GM21526 (cell line): ENCODE data around the gene PITPNM3.

Experiments
- ATAC-seq: cut with Tn5 transposase; IDR thresholded peaks from one replicate; pipeline ENCODE4 v1.9.1; 2021; ENCODE audit warnings: moderate library complexity; ENCODE audit not compliant: unreplicated experiment, low FRiP score

Gene PITPNM3

GRCh38 chr17:6423931-6424330 is 132.4 kb downstream of the PITPNM3 start:
- ATAC-seq: no peak

- no peak for ATAC-seq
These were observed 133.6 kb downstream of the PITPNM3 start for GRCh38 chr17:6422654-6423241.

GRCh38 chr17:6421700-6422604 is 134.4 kb downstream of the PITPNM3 start:
- no peak for ATAC-seq

- no peak for ATAC-seq
These were observed 136.1 kb downstream of the PITPNM3 start for GRCh38 chr17:6420173-6420641.

- ATAC-seq: no peak
These were observed 140.7 kb downstream of the PITPNM3 start for GRCh38 chr17:6415616-6416015.

- no peak for ATAC-seq
These were observed 143.3 kb downstream of the PITPNM3 start for GRCh38 chr17:6413065-6413464.

- ATAC-seq: no peak
These were observed 147.6 kb downstream of the PITPNM3 start for GRCh38 chr17:6408735-6409134.

GRCh38 chr17:6408276-6408675 is 148.1 kb downstream of the PITPNM3 start:
- ATAC-seq: no peak

GRCh38 chr17:6402258-6402657 is 154.1 kb downstream of the PITPNM3 start:
- ATAC-seq: no peak
